Small intestine (tissue), 7 donors: ENCODE data around the gene MAP1B. TPM values are rescaled to one million over a fixed set of nuclear protein-coding genes. Genes with fewer than 3 reads are reported as not detected.
A peak's percentile ranks its signal among the peaks of the same experiment; 100 is the strongest.
"Not testable (repeated sequence)": the region's sequence is repeated elsewhere in the genome, so short reads cannot be mapped to it uniquely, and the experiment has no call there.

Experiments used
- DNase-seq, 2 donors: peaks; one replicate each; pipeline versions ENCODE4 v3.0.0 to v3.0.0-alpha.2; 2013
- FAIRE-seq: peaks from 2 replicates; lab custom pipeline; 2012; peaks lifted over from hg19 to GRCh38; lab: Jason Lieb, UNC
- H3K27ac ChIP-seq, 3 donors: one replicate each; pipeline ENCODE4 v1.5.1; 2013; ENCODE audit warnings: low read length in 2 of 3, mild to moderate bottlenecking in 2 of 3, control low read depth in 1 of 3, inconsistent platforms in 1 of 3, low read depth in 1 of 3, moderate library complexity in 1 of 3
- H3K27me3 ChIP-seq, 3 donors: one replicate each; pipeline ENCODE4 v1.6.1; 2013; ENCODE audit warnings: low read length in 3 of 3, inconsistent platforms in 1 of 3; ENCODE audit not compliant: control insufficient read depth in 3 of 3, insufficient read depth in 3 of 3
- H3K36me3 ChIP-seq, 3 donors: one replicate each; pipeline ENCODE4 v1.6.1; 2013; ENCODE audit warnings: low read length in 3 of 3, inconsistent platforms in 1 of 3, low read depth in 1 of 3, mild to moderate bottlenecking in 1 of 3, moderate library complexity in 1 of 3; ENCODE audit not compliant: control insufficient read depth in 3 of 3, insufficient read depth in 2 of 3
- H3K4me1 ChIP-seq, 3 donors: one replicate each; pipeline ENCODE4 v1.6.1; 2013; ENCODE audit warnings: low read length in 2 of 3, inconsistent platforms in 1 of 3, low read depth in 1 of 3, mild to moderate bottlenecking in 1 of 3, moderate library complexity in 1 of 3; ENCODE audit not compliant: control insufficient read depth in 3 of 3, insufficient read depth in 2 of 3
- H3K4me3 ChIP-seq, 3 donors: one replicate each; pipeline ENCODE4 v1.5.1; 2013; ENCODE audit warnings: low read length in 3 of 3, control low read depth in 1 of 3, inconsistent platforms in 1 of 3, low read depth in 1 of 3, mild to moderate bottlenecking in 1 of 3, moderate library complexity in 1 of 3
- H3K9me3 ChIP-seq, 2 donors: one replicate each; pipeline ENCODE4 v1.6.1; 2013; ENCODE audit warnings: low read depth in 1 of 2, low read length in 1 of 2; ENCODE audit not compliant: control insufficient read depth in 2 of 2, insufficient read depth in 1 of 2
- WGBS, 3 donors: extraction: QIAGEN DNeasy Blood & Tissue Kit; methylation state at CpG; one replicate each; pipeline ENCODE4 v1.1.7; 2013; 5-methylcytosine and 5-hydroxymethylcytosine counted together
- polyA plus RNA-seq, 4 donors: library from polyadenylated mRNA; stranded (reverse) in 3 of 4; unstranded in 1 of 4; fragments of 200-250 nt in 3 of 4; fragments of 120-200 nt in 1 of 4; gene quantifications; one replicate each; pipeline versions ENCODE4 v1.2.1 to v1.2.3, GENCODE V29; 2013
- donor health status: healthy with polysubstance abuse.
- donor health status: control.
- donor health status: control.
- donor health status: Bipolar disorder and iron deficiency.
- donor health status: healthy.

MAP1B gene
- polyA plus RNA-seq, 4 donors: 0.45 to 7.4 (median 2.7) TPM

DNA sequence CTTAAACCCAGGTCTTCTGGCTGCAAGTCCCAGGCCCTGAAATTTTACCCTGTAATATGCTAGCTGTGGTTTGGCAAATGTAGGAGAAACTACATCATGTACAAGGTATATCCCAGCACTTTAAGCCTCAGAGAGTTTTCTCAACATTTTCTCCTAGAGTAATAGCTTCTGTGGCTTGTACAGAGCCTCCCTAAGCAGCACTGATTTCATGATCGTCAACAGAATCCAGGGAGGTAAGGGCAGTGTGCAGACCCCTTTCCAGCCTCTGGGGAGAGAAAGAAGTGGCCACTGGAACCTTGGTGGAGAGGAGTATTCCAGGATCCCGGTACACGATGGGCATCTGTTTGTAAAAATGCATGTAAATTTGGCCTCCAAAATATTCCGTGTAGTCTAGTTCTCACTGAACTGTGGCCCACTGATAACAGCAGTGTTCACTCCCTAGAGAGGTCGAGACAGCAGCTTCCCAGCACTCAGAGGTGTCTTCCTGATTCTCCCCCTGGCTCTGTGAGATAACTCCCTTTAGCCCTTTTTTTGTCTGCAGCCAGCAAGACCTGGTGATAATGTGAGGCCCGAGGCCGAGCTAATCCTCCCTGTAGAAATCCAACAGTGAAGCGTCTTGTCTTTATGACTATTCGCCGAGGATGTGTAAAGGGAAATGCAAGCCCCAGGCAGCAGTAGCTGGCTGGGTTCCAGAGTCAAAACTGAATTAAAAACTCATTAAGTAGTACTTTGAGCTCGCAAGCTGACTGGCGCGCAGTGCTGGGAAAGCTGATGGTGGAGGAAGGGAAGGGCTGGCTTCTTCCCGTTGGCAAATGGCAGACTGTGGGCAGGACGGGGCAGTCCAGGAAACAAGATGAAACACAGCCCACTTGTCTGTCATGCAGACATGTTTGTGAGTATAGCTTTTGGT lies 59.0 kb downstream of the MAP1B start:
- no peak for FAIRE-seq

DNA sequence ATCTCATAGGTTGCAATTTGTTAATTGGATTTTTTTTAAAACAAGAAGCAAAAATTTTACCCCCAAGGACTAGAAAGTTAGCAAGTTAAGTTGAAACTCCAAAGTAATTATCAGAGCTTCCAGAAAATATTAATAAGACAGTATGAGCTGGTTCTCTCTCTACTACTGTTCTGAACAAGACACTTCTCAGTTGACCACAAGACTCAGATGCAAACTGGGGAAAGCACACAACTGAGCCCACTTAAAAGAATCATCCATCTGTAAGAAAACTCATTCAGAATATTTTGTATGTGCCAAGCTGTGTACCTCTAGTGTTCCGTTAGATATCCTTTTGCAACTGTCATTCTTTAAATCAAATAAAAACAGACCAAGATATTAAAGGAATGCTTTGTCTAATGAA lies 60.0 kb downstream of the MAP1B start:
- H3K9me3 ChIP-seq: no peaks in the 10 kb centered on the region
- DNase-seq: no peak
- H3K4me1 ChIP-seq: no peaks in the 10 kb centered on the region
- no peaks in the 10 kb centered on the region for H3K36me3 ChIP-seq
- peaks cover 0 to 3% (median 0%) of the 10 kb centered on the region in 3 donors for H3K27me3 ChIP-seq
- no peak for FAIRE-seq
- no peak overlapping the region for H3K4me3 ChIP-seq
- H3K27ac ChIP-seq: no peak overlapping the region
- WGBS, 3 donors: 75 to 92% (median 80%) methylated on average over 1 of the region's 1 CpG

More for the DNA sequence above, 59.0 kb downstream of the MAP1B start:
- H3K27ac ChIP-seq: peak overlapping the region in 2 of 3 donors; percentile 12 to 22
- no peaks in the 10 kb centered on the region for H3K36me3 ChIP-seq
- peaks cover 0 to 3% (median 0%) of the 10 kb centered on the region in 3 donors for H3K27me3 ChIP-seq
- H3K4me1 ChIP-seq: no peaks in the 10 kb centered on the region
- no peaks in the 10 kb centered on the region for H3K9me3 ChIP-seq
- H3K4me3 ChIP-seq: no peak overlapping the region
- peak; percentile 34 to 78 for DNase-seq
- WGBS, 3 donors: 18 to 32% (median 29%) methylated on average over 15 of the region's 15 CpGs

DNA sequence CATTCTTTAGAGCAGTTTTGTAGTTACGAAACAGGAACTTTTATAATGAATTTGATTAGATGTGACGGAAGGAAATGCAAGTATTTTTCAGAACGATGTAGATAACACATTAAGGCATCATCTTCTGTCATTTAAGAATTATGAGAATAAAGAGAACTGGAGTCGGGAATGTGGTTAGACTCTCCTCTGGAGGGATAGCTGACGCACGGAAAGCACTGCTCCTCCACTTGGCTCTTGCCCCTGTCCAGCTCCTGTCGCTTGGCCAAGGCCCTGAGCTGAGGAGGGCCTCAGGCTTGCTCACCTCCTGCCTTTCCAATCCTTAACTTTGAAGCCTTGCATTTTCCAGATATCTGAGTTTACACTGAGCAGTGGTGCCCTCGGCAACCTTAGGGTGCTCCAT lies 60.5 kb downstream of the MAP1B start:
- DNase-seq: no peak
- WGBS, 3 donors: 84 to 91% (median 89%) methylated on average over 8 of the region's 8 CpGs
- no peak for FAIRE-seq
- Histone ChIP-seq H3K27me3 (peaks cover 0 to 3% (median 0%) of the 10 kb centered on the region in 3 donors), H3K27ac (no peak overlapping the region), H3K4me1 (no peaks in the 10 kb centered on the region), H3K4me3 (no peak overlapping the region), H3K36me3 (no peaks in the 10 kb centered on the region), H3K9me3 (no peaks in the 10 kb centered on the region)

DNA sequence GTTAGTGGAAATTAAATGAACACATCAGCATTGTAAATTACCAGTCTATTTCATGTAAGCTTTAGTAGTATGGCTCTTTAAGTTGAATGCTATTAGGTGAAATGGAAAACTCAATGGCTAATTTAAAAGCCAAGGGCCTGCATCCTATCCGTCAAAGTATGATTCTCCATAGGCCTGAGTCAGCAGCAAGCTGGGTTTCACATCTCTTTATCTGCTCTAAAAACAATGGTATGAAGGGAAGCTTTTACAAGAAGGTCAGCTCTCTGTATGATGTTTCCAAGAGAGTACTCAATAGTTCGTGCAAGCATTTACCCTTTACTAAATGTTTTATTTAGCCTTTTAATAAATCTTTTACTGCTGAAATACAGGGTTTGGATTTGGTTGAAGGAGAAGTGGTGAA lies 62.8 kb downstream of the MAP1B start:
- H3K27ac ChIP-seq: no peak overlapping the region
- H3K4me3 ChIP-seq: no peak overlapping the region
- H3K36me3 ChIP-seq: no peaks in the 10 kb centered on the region
- WGBS, 3 donors: 85 to 94% (median 88%) methylated on average over 2 of the region's 2 CpGs
- FAIRE-seq (no peak), DNase-seq (no peak)
- no peaks in the 10 kb centered on the region for H3K4me1 ChIP-seq
- peaks cover 0 to 3% (median 0%) of the 10 kb centered on the region in 3 donors for H3K27me3 ChIP-seq
- H3K9me3 ChIP-seq: no peaks in the 10 kb centered on the region

DNA sequence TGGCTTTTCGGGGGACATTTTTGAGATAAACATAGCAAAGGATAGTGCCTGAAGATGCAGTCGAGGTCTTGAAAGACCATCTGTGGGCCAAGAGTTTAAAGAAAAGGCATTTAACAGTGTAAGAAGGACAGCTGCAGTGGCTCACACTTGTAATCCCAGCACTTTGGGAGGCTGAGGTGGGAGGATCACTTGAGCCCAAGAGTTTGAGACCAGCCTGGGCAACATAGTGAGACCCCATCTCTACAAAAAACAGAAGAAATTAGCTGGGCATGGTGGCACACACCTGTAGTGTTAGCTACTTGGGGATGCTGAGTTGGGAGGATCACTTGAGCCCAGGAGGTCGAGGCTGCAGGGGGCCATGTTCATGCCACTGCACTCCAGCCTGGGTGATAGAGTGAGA lies 63.9 kb downstream of the MAP1B start:
- WGBS, 3 donors: 93 to 96% (median 96%) methylated on average over 3 of the region's 3 CpGs
- H3K27me3 ChIP-seq, H3K4me3 ChIP-seq, H3K27ac ChIP-seq, H3K4me1 ChIP-seq, FAIRE-seq, H3K36me3 ChIP-seq, H3K9me3 ChIP-seq, DNase-seq: not testable (repeated sequence)

DNA sequence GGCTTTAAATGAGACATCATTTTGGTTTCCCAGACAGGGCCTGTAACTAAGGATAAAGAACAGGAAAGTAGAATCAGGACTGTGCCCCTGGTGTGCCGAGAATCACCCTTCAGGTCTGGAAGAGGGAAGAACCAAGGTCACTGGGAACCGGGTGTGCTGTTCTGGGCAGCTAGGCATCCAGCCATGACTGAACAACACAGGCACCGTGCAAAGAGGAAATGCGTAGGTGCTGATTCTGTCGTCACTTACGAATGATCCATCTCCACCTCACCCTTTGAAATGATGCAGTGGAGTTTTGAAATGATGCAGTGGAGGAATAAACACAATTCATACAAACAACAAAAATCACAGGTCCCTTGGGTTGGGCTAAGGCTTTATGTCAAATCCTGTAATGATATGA lies 64.4 kb downstream of the MAP1B start:
- no peaks in the 10 kb centered on the region for H3K9me3 ChIP-seq
- H3K27me3 ChIP-seq: peaks cover 0 to 3% (median 0%) of the 10 kb centered on the region in 3 donors
- FAIRE-seq: no peak
- H3K27ac ChIP-seq: no peak overlapping the region
- H3K4me1 ChIP-seq: no peaks in the 10 kb centered on the region
- no peaks in the 10 kb centered on the region for H3K36me3 ChIP-seq
- no peak for DNase-seq
- WGBS, 3 donors: 72 to 82% (median 77%) methylated on average over 6 of the region's 6 CpGs
- H3K4me3 ChIP-seq: no peak overlapping the region

DNA sequence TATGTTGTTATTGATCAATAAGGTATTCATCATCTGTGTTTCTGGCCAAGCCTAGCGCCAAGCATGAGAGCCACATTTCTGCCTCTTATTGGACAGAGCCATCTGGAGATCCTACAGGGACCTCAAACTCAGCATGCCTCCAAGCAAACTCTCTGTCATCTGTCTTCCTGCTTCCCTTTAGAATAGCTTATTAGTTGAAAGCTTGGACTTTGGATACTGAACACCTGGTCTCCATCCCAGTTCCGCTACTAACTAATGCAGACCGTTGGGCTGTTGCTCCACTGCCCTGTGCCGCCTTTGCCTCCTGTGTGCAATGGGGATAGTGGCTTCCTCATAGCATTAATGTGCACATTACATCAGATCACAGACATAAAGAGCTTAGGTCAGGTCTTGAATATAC lies 65.5 kb downstream of the MAP1B start:
- peaks cover 0 to 5% (median 2%) of the 10 kb centered on the region in 3 donors for H3K36me3 ChIP-seq
- no peaks in the 10 kb centered on the region for H3K4me1 ChIP-seq
- H3K27ac ChIP-seq: no peak overlapping the region
- DNase-seq (peak; percentile 37 to 82), FAIRE-seq (no peak)
- 19 to 60% (median 26%) methylated on average over 4 of the region's 4 CpGs for WGBS, 3 donors
- H3K4me3 ChIP-seq: no peak overlapping the region
- no peaks in the 10 kb centered on the region for H3K9me3 ChIP-seq
- H3K27me3 ChIP-seq: peaks cover 0 to 3% (median 0%) of the 10 kb centered on the region in 3 donors

DNA sequence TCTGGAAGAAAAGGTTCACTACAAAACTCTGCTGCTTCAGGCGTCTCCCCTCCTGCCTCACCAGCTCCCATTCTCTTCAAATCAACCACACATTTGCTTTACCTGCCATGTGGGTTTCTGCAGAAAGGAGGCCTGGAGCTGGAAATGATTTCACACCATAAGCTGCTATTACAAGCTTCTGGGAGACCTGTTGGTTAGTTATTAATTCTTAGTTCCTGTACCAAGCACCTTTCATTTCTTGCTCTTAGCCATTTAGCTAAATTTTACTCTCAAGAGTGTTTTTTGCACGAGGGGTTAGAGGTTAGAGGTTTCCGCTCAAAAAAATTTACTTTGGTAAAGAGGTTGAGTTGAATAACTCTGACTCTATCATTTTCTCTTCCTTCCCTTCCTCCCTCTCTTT lies 70.3 kb downstream of the MAP1B start:
- DNase-seq (no peak), FAIRE-seq (no peak)
- Histone ChIP-seq H3K9me3 (no peaks in the 10 kb centered on the region), H3K4me3 (no peak overlapping the region), H3K4me1 (no peaks in the 10 kb centered on the region), H3K27ac (no peak overlapping the region), H3K36me3 (peaks cover 0 to 5% (median 2%) of the 10 kb centered on the region in 3 donors), H3K27me3 (peaks cover 0 to 6% (median 0%) of the 10 kb centered on the region in 3 donors)
- 84 to 98% (median 94%) methylated on average over 3 of the region's 3 CpGs for WGBS, 3 donors
